Thyroid gland (tissue), 4 donors: ENCODE results near the gene SLC24A3.

Experiments
- CTCF ChIP-seq, 6 experiments: fragments of 200-600 bp in 3 of 6; fragments of 450-650 bp in 3 of 6; sonication (generic) in 3 of 6; IDR thresholded peaks; one replicate each; pipeline ENCODE4 v1.5.1; 2016 to 2019; ENCODE audit warnings: antibody characterized with exemption in 6 of 6, mild to moderate bottlenecking in 2 of 6, inconsistent platforms in 1 of 6, moderate library complexity in 1 of 6
- POLR2A ChIP-seq, 2 donors: fragments of 450-650 bp; IDR thresholded peaks; one replicate each; pipeline ENCODE4 v1.6.1; 2017; ENCODE audit warnings: antibody characterized with exemption in 2 of 2, mild to moderate bottlenecking in 2 of 2, moderate library complexity in 1 of 2

GRCh38 chr20:19250346-19250745 lies 37.9 kb downstream of the SLC24A3 start:
- TF ChIP-seq CTCF (IDR thresholded peaks at IDR 0.05) (no peak), POLR2A (IDR thresholded peaks at IDR 0.05) (no peak)
